ENCODE data around the gene SPACA6. TPM values are rescaled to one million over a fixed set of nuclear protein-coding genes. Genes with fewer than 3 reads are reported as not detected.
"Not testable (repeated sequence)": the region's sequence is repeated elsewhere in the genome, so short reads cannot be mapped to it uniquely, and the experiment has no call there.

Gene SPACA6
- total RNA-seq, 6 donors from 2014 or later: 6.2 to 157 (median 19.7) TPM

- ATAC-seq (ENCODE audit: low FRiP score in 2 of 2) (no peak), DNase-seq (no peak)
- WGBS, 2 donors: 86 to 94% methylated on average over 3 of the region's 3 CpGs
- TF ChIP-seq POLR2AphosphoS5 (IDR thresholded peaks at IDR 0.05) (no peak), EP300 (IDR thresholded peaks at IDR 0.05) (no peak), CTCF (IDR thresholded peaks at IDR 0.05) (no peak), POLR2A (IDR thresholded peaks at IDR 0.05) (no peak)
- Histone ChIP-seq H3K9me3 (no peaks in the 10 kb centered on the region), H3K4me1 (no peaks in the 10 kb centered on the region), H3K36me3 (no peaks in the 10 kb centered on the region), H3K27ac (peak overlapping the region in 1 of 4 donors; percentile 76), H3K27me3 (no peaks in the 10 kb centered on the region), H3K4me3 (no peak overlapping the region)
Measured at GRCh38 chr19:51737389-51737788, 44.3 kb downstream of the SPACA6 start.

GRCh38 chr19:51737924-51738323 is 44.8 kb downstream of the SPACA6 start:
- H3K4me3 ChIP-seq: no peak overlapping the region
- H3K4me1 ChIP-seq: no peaks in the 10 kb centered on the region
- no peak overlapping the region for H3K27ac ChIP-seq
- no peak for DNase-seq
- TF ChIP-seq POLR2A (IDR thresholded peaks at IDR 0.05): no peak
- TF ChIP-seq POLR2AphosphoS5 (IDR thresholded peaks at IDR 0.05): no peak
- H3K27me3 ChIP-seq: no peaks in the 10 kb centered on the region
- ATAC-seq (ENCODE audit: low FRiP score in 2 of 2): no peak
- H3K36me3 ChIP-seq: no peaks in the 10 kb centered on the region
- WGBS, 2 donors: 73 to 76% methylated on average over 2 of the region's 2 CpGs
- H3K9me3 ChIP-seq: no peaks in the 10 kb centered on the region

GRCh38 chr19:51738523-51738922 is 45.4 kb downstream of the SPACA6 start:
- not testable (repeated sequence) for H3K4me1 ChIP-seq; H3K27me3 ChIP-seq; H3K36me3 ChIP-seq; DNase-seq; H3K27ac ChIP-seq; H3K9me3 ChIP-seq; ATAC-seq (ENCODE audit: low FRiP score in 2 of 2); H3K4me3 ChIP-seq
- WGBS, 2 donors: 84 to 87% methylated on average over 10 of the region's 10 CpGs

- no peak for ATAC-seq (ENCODE audit: low FRiP score in 2 of 2)
Measured at GRCh38 chr19:51739466-51740213, 46.5 kb downstream of the SPACA6 start.

GRCh38 chr19:51740356-51740755 is 47.2 kb downstream of the SPACA6 start:
- H3K36me3 ChIP-seq: no peaks in the 10 kb centered on the region
- DNase-seq (no peak), ATAC-seq (ENCODE audit: low FRiP score in 2 of 2) (no peak)
- H3K27me3 ChIP-seq: no peaks in the 10 kb centered on the region
- no peak overlapping the region for H3K27ac ChIP-seq
- no peak for TF ChIP-seq POLR2AphosphoS5 (IDR thresholded peaks at IDR 0.05)
- TF ChIP-seq POLR2A (IDR thresholded peaks at IDR 0.05): no peak
- no peak for TF ChIP-seq CTCF (IDR thresholded peaks at IDR 0.05)
- TF ChIP-seq EP300 (IDR thresholded peaks at IDR 0.05): no peak
- no peaks in the 10 kb centered on the region for H3K4me1 ChIP-seq
- H3K4me3 ChIP-seq: no peak overlapping the region
- WGBS, 2 donors: 66 to 67% methylated on average over 5 of the region's 5 CpGs
- H3K9me3 ChIP-seq: no peaks in the 10 kb centered on the region

More at GRCh38 chr19:51739466-51740213, 46.5 kb downstream of the SPACA6 start:
- Histone ChIP-seq H3K27ac (no peak overlapping the region), H3K36me3 (no peaks in the 10 kb centered on the region), H3K27me3 (no peaks in the 10 kb centered on the region), H3K4me3 (no peak overlapping the region), H3K4me1 (no peaks in the 10 kb centered on the region), H3K9me3 (no peaks in the 10 kb centered on the region)
- TF ChIP-seq EP300 (IDR thresholded peaks at IDR 0.05) (no peak), POLR2AphosphoS5 (IDR thresholded peaks at IDR 0.05) (no peak), CTCF (IDR thresholded peaks at IDR 0.05) (no peak), POLR2A (IDR thresholded peaks at IDR 0.05) (no peak)
- no peak for DNase-seq
- WGBS, 2 donors: 66% methylated on average over 13 of the region's 13 CpGs

GRCh38 chr19:51742789-51743188 is 49.7 kb downstream of the SPACA6 start:
- Histone ChIP-seq H3K9me3 (no peaks in the 10 kb centered on the region), H3K27ac (no peak overlapping the region), H3K4me1 (no peaks in the 10 kb centered on the region), H3K36me3 (no peaks in the 10 kb centered on the region), H3K4me3 (no peak overlapping the region), H3K27me3 (no peaks in the 10 kb centered on the region)
- TF ChIP-seq EP300 (IDR thresholded peaks at IDR 0.05) (no peak), POLR2A (IDR thresholded peaks at IDR 0.05) (no peak), CTCF (IDR thresholded peaks at IDR 0.05) (no peak), POLR2AphosphoS5 (IDR thresholded peaks at IDR 0.05) (no peak)
- ATAC-seq (ENCODE audit: low FRiP score in 2 of 2): peak in 1 of 2 donors; percentile 68
- WGBS, 2 donors: 65 to 67% methylated on average over 6 of the region's 6 CpGs
- DNase-seq: no peak
